GM23338 (cell line): Measurements from ENCODE around the gene MS4A4A.

Experiments
- CTCF ChIP-seq, 2 experiments: fragments of 200-600 bp in 1 of 2; sonication (generic) in 1 of 2; conservative IDR thresholded peaks; 2 replicates each; pipeline versions ENCODE4 v1.5.1 to v1.6.1; 2016 to 2017; ENCODE audit warnings: antibody characterized with exemption in 2 of 2, low read depth in 2 of 2, mild to moderate bottlenecking in 2 of 2, moderate library complexity in 1 of 2
- EZH2 ChIP-seq: fragments of 200-600 bp; sonication (generic); IDR thresholded peaks from one replicate; pipeline ENCODE4 v1.8.0; 2017; ENCODE audit warnings: antibody characterized with exemption, mild to moderate bottlenecking, low read depth; ENCODE audit not compliant: unreplicated experiment
- EZH2phosphoT487 ChIP-seq: fragments of 200-600 bp; sonication (generic); IDR thresholded peaks from one replicate; pipeline ENCODE4 v1.8.1; 2018; ENCODE audit warnings: antibody characterized with exemption; ENCODE audit not compliant: unreplicated experiment
- REST ChIP-seq: IDR thresholded peaks from one replicate; pipeline ENCODE4 v1.6.1; 2018; ENCODE audit warnings: antibody characterized with exemption; ENCODE audit not compliant: unreplicated experiment
- ZNF114 ChIP-seq: fragments of 250-450 bp; sonication (Bioruptor Pico); IDR thresholded peaks from 2 replicates; pipeline ENCODE4 v1.5.0; 2020; ENCODE audit warnings: mild to moderate bottlenecking, moderate library complexity

GRCh38 chr11:60288531-60288930 is 8.1 kb downstream of the MS4A4A start:
- no peak for TF ChIP-seq CTCF (conservative IDR thresholded peaks at IDR 0.05; ENCODE audit: low read depth in 2 of 2)
- TF ChIP-seq EZH2, result no peak
- no peak for TF ChIP-seq REST
- no peak for TF ChIP-seq EZH2phosphoT487
- TF ChIP-seq ZNF114, result no peak
